ENCODE results near the gene RXRA.

The RXRA gene

GRCh38 chr9:134379831-134380365, 53.6 kb downstream of the RXRA start:
- DNase-seq, result no peak

GRCh38 chr9:134380542-134381271, 54.5 kb downstream of the RXRA start:
- DNase-seq, result no peak

- DNase-seq, result no peak
These were observed 55.0 kb downstream of the RXRA start for GRCh38 chr9:134381272-134381661.

GRCh38 chr9:134381671-134382516, 55.6 kb downstream of the RXRA start:
- peak in 2 of 56 donors; percentile 24 to 32 for DNase-seq

GRCh38 chr9:134382733-134383132, 56.5 kb downstream of the RXRA start:
- no peak for DNase-seq

GRCh38 chr9:134383148-134383547, 56.9 kb downstream of the RXRA start:
- no peak for DNase-seq

GRCh38 chr9:134384811-134385479, 58.7 kb downstream of the RXRA start:
- peak in 52 of 56 donors; percentile 24 to 85 (median 70) for DNase-seq

GRCh38 chr9:134385915-134386314, 59.7 kb downstream of the RXRA start:
- peak in 1 of 56 donors; percentile 41 for DNase-seq

GRCh38 chr9:134386951-134387831, 60.9 kb downstream of the RXRA start:
- DNase-seq, result peak in 32 of 56 donors; percentile 11 to 61 (median 32)

- DNase-seq, result no peak
These were observed 62.1 kb downstream of the RXRA start for GRCh38 chr9:134388289-134388808.

- no peak for DNase-seq
These were observed 62.7 kb downstream of the RXRA start for GRCh38 chr9:134388976-134389375.

- no peak for DNase-seq
These were observed 63.4 kb downstream of the RXRA start for GRCh38 chr9:134389642-134390041.

GRCh38 chr9:134390537-134390936, 64.3 kb downstream of the RXRA start:
- no peak for DNase-seq

- no peak for DNase-seq
These were observed 64.7 kb downstream of the RXRA start for GRCh38 chr9:134390947-134391318.

GRCh38 chr9:134391319-134392231, 65.3 kb downstream of the RXRA start:
- no peak for DNase-seq

GRCh38 chr9:134392900-134393299, 66.6 kb downstream of the RXRA start:
- no peak for DNase-seq

- DNase-seq, result no peak
These were observed 67.5 kb downstream of the RXRA start for GRCh38 chr9:134393582-134394280.

GRCh38 chr9:134395002-134395517, 68.8 kb downstream of the RXRA start:
- peak in 2 of 56 donors; percentile 16 to 21 for DNase-seq

Data from nucleus accumbens (tissue), 56 donors.